Measurements from ENCODE around the gene DDX17. TPM values are rescaled to one million over a fixed set of nuclear protein-coding genes. Genes with fewer than 3 reads are reported as not detected.

The DDX17 gene
- total and polyA plus RNA-seq, 9 of the 15 experiments (the other 6 are each of a cell fraction or from before 2014, with no cell fraction given), result 17.6 to 421 (median 189) TPM

DNA sequence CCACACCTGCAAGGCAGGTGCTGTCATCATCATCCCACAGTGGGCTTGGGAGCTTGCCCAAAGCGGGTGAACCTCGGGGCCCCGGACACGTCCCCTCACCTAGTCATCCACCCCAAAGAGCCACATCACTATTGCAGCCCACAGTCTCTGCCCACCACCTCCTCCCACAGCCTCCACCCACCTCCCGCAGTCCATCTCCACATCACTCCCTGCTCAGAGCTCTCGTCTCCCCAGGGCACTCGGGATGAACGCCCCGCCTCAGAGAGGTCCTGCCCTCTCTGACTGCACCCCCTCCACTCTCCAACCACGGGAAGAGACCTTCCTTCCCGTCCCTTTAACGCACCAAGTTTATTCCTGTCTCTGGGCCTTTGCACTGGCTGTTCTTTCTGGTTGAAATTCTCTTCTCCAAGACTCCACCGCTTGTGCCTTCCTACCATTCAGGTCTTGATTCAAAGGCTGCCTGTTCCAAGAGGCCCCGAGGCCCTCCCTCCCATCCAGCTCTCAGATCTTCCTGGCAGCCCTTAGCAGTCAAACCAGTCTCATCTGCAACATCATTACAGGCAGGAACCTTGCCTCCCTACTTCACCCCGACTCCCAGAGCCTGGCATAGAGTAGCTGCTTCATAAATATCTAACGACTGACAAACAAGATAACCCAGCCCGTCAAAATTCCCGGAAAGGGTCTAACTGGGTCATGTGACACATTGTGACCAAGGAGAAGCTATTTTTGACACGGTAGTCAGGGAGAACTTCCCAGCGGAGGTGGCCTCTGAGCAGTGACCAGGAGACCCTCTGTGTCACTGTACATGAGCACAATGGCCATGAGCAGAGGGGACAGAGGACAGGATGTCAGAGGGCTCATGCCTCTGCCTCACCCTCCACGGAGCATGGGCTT lies 62.2 kb downstream of the DDX17 start (continued):
- no peak for TF ChIP-seq HDAC6 (IDR thresholded peaks at IDR 0.05; ENCODE audit: low read depth, low read length)
- peak; percentile 28; the same call in 1 of the 2 replicates for TF ChIP-seq CXXC5 (CRISPR knock-in tag; IDR thresholded peaks at IDR 0.05)
- TF ChIP-seq ELF4 (CRISPR knock-in tag; IDR thresholded peaks at IDR 0.05), result no peak
- peak; percentile 98 for TF ChIP-seq ZFP36 (IDR thresholded peaks at IDR 0.05; ENCODE audit: low read depth, low read length, partially characterized antibody)
- TF ChIP-seq RFX7 (CRISPR knock-in tag; IDR thresholded peaks at IDR 0.05), result no peak
- TF ChIP-seq, protein P1, sequence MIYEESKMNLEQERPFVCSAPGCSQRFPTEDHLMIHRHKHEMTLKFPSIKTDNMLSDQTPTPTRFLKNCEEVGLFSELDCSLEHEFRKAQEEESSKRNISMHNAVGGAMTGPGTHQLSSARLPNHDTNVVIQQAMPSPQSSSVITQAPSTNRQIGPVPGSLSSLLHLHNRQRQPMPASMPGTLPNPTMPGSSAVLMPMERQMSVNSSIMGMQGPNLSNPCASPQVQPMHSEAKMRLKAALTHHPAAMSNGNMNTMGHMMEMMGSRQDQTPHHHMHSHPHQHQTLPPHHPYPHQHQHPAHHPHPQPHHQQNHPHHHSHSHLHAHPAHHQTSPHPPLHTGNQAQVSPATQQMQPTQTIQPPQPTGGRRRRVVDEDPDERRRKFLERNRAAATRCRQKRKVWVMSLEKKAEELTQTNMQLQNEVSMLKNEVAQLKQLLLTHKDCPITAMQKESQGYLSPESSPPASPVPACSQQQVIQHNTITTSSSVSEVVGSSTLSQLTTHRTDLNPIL (CRISPR knock-in tag; IDR thresholded peaks at IDR 0.05), result no peak
- TF ChIP-seq ZBTB40 (IDR thresholded peaks at IDR 0.05), result no peak
- no peak for TF ChIP-seq ZBTB40 (CRISPR knock-in tag; IDR thresholded peaks at IDR 0.05)
- no peak for TF ChIP-seq MCM7 (IDR thresholded peaks at IDR 0.05)
- TF ChIP-seq NUFIP1 (IDR thresholded peaks at IDR 0.05; ENCODE audit: partially characterized antibody), result no peak
- no peak for TF ChIP-seq BACH1 (tag; IDR thresholded peaks at IDR 0.05)
- TF ChIP-seq KLF10 (CRISPR knock-in tag; IDR thresholded peaks at IDR 0.05), result no peak
- no peak for TF ChIP-seq TBL1XR1 (IDR thresholded peaks at IDR 0.05; ENCODE audit: low read length in 2 of 2)
- TF ChIP-seq ZNF551 (CRISPR knock-in tag; IDR thresholded peaks at IDR 0.05), result no peak
- no peak for TF ChIP-seq HIVEP1 (CRISPR knock-in tag; IDR thresholded peaks at IDR 0.05)
- peak; percentile 91 for TF ChIP-seq TOE1 (IDR thresholded peaks at IDR 0.05; ENCODE audit: borderline replicate concordance)
- TF ChIP-seq TOE1 (CRISPR knock-in tag; IDR thresholded peaks at IDR 0.05; ENCODE audit: borderline replicate concordance, low read depth), result no peak
- no peak for TF ChIP-seq MAX (CRISPR knock-in tag; IDR thresholded peaks at IDR 0.05)
- no peak for TF ChIP-seq ZSCAN29 (IDR thresholded peaks at IDR 0.05)
